Measurements from ENCODE around the gene SIGLEC10.

The SIGLEC10 gene

DNA sequence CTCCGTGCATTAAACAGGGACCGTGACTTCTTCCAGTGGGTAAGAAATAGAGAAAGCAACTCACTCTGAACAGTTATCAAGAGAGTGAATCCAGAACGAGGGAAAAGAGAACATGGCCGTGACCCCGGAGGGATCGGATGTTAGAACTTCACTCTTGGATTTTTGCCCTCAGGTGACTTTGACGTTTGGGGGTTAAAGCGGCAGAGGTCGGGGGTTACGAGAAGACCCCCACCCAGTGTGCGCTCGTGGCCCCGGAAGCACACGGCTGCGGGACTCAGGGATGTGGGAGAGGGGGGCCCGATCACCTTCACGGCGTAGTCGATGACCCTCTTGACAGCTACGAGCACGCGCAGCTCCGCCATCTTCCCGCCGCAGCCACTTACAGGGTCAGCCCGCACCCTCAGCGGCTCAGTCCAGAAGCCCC is 51.5 kb downstream of the SIGLEC10 start, which contains the start of gene ETFB:
Gene ETFB (minus strand): TSS at position 424 of the 424 bp plus-strand sequence. CDS start 62 bp downstream, at position 362.
- DNase-seq = no peak

DNA sequence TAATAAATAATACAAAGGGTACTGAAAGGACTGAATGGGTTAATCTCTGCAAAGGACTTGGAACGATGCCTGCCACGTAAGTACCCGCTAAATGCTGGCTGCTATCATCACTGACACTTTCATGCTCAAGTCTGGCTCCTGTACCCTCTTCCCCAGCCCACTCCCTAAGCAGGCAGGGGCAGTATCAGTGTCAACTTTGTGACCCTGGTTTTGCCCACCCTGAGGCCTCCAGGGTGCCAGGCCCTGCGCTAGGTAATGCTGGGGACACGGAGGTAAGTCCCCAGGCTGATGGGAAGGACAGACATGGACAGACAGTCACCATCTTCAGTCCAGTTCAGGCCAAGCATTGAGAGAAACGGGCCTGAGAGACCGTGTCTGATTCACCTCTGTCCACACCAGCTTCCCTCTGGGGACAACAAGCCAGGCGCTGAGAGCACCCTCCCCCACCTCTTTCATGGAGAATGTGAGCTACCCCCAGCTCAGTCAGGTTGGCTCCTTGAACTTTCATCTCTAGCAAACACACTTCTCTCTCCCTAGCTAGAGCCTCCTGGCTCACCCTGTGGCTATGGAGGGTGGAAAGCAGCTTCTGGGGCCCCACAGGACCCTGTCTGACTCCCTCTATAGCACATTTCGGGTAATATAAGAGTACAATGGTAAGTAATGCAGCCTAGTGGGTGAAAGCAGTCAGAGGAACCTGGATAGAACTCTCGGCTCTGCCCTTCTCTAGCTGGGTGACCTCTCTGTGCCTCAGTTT is 52.1 kb downstream of the SIGLEC10 start:
- DNase-seq = no peak

DNA sequence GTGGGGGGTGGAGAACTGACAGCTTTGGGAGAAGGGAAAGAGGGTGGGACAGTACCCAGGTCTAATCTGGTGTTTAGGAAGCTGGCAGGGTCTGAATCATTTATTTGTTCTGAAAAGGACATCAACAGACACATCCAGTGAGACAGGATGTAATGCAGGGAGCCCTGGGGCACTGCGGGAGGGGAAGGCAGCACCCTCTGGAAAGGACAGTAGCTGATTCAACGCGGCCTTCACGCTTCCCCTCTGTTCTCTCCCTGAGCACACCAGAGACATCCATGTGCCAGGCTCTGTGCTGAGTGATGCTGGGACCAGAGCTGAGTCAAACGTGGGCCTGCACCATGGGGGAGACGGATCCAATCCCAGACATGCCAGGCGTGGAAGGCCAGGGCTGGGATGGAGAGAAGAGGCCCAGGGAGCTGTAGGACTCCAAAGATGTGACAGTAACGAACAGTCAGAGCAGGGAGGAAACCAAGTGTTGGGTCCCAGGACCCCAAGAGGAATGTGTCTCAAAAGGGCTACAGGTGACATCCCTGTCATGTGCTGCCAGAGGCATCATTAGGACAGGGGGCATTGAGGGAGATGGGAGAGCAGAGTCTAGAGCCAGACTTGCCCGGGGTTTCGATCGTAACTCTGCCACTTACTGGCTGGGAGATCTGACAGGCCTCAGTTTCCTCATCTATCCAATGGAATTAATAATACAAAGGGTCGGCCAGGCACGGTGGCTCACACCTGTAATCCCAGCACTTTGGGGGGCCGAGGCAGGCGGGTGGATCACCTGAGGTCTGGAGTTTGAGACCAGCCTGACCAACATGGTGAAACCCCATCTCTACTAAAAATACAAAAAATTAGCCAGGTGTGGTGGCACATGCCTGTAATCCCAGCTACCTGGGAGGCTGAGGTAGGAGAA is 53.0 kb downstream of the SIGLEC10 start:
- no peak for DNase-seq

DNA sequence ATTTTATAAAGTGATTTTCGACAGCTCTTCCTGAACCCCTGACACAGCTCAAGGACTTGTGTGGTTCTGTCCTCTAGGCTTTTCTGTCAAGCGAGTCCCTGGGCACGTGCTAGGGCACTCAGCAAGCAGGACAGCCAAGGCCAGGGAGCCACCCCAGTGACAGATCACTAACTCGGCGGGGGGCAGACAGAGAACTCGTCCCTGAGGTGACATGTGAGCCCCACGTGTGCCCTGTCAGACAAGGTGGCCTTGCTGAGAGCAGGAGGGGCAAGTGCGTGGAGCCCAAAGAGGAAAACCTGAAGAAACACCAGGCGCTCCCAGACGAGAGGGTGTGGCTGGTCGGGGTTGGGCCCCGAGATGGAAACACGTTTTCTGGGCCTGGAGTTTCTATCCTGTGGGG is 56.2 kb downstream of the SIGLEC10 start:
- no peak for DNase-seq
